Uterus (tissue), 2 donors: ENCODE data around the gene HIBCH.

ENCODE experiments used
- POLR2A ChIP-seq, 2 donors: fragments of 450-650 bp; IDR thresholded peaks; one replicate each; pipeline ENCODE4 v1.6.1; 2016; ENCODE audit warnings: antibody characterized with exemption in 2 of 2, mild to moderate bottlenecking in 1 of 2, moderate library complexity in 1 of 2
- TF ChIP-seq, protein P1 (sequence below), 4 experiments: fragments of 200-600 bp in 2 of 4; fragments of 450-650 bp in 2 of 4; sonication (generic) in 2 of 4; IDR thresholded peaks; one replicate each; pipeline ENCODE4 v1.5.1; 2016 to 2019; ENCODE audit warnings: antibody characterized with exemption in 4 of 4, mild to moderate bottlenecking in 2 of 4, moderate library complexity in 1 of 4

DNA sequence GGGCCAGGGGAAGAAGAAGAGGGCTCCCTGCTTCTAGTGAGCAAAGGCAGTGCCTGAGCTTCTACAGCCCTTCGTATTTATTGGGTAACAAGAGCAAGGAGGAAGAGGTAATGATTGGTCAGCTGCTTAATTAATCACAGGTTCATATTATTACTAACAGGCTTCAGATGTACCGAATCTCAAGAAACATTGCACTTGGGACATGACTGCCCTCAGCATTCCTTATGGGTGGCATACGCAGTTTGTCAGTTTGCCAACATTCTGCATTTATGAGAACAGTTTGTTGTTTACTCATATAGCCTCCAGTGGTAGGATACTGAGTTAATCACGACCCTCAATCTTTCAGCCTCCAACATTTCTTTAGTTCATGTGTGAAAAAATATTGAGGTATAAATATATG, 84.5 kb downstream of the HIBCH start:
- TF ChIP-seq, protein P1, sequence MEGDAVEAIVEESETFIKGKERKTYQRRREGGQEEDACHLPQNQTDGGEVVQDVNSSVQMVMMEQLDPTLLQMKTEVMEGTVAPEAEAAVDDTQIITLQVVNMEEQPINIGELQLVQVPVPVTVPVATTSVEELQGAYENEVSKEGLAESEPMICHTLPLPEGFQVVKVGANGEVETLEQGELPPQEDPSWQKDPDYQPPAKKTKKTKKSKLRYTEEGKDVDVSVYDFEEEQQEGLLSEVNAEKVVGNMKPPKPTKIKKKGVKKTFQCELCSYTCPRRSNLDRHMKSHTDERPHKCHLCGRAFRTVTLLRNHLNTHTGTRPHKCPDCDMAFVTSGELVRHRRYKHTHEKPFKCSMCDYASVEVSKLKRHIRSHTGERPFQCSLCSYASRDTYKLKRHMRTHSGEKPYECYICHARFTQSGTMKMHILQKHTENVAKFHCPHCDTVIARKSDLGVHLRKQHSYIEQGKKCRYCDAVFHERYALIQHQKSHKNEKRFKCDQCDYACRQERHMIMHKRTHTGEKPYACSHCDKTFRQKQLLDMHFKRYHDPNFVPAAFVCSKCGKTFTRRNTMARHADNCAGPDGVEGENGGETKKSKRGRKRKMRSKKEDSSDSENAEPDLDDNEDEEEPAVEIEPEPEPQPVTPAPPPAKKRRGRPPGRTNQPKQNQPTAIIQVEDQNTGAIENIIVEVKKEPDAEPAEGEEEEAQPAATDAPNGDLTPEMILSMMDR (IDR thresholded peaks at IDR 0.05) = no peak
- TF ChIP-seq POLR2A (IDR thresholded peaks at IDR 0.05) = no peak
